Stomach smooth muscle (tissue), 2 donors: ENCODE results near the gene SLC25A25.

ENCODE experiments used
- H3K27ac ChIP-seq: one replicate; pipeline ENCODE4 v1.7.0; 2013; ENCODE audit warnings: mild to moderate bottlenecking, low read length, inconsistent platforms
- H3K27me3 ChIP-seq, 2 donors: one replicate each; pipeline ENCODE4 v1.7.0; 2013; ENCODE audit warnings: low read length in 2 of 2; ENCODE audit not compliant: insufficient read depth in 2 of 2, control insufficient read depth in 1 of 2
- H3K36me3 ChIP-seq, 2 donors: one replicate each; pipeline ENCODE4 v1.7.0; 2013; ENCODE audit warnings: low read length in 2 of 2; ENCODE audit not compliant: control insufficient read depth in 2 of 2, insufficient read depth in 2 of 2
- H3K4me1 ChIP-seq: one replicate; pipeline ENCODE4 v1.7.0; 2013; ENCODE audit warnings: low read length; ENCODE audit not compliant: control insufficient read depth, insufficient read depth
- H3K4me3 ChIP-seq, 2 donors: one replicate each; pipeline ENCODE4 v1.7.0; 2013; ENCODE audit warnings: low read length in 2 of 2
- H3K9ac ChIP-seq, 2 donors: one replicate each; pipeline ENCODE4 v1.7.0; 2013; ENCODE audit warnings: low read length in 2 of 2, mild to moderate bottlenecking in 1 of 2
- H3K9me3 ChIP-seq, 2 donors: one replicate each; pipeline ENCODE4 v1.7.0; 2013; ENCODE audit warnings: low read length in 2 of 2; ENCODE audit not compliant: control insufficient read depth in 2 of 2
- donor health status: healthy.
- donor health status: Pancreatic carcinoma.

SLC25A25 gene

GRCh38 chr9:128051932-128052709 lies 15.9 kb upstream of the SLC25A25 start:
- Histone ChIP-seq H3K4me1 (peaks cover 12% of the 10 kb centered on the region), H3K9me3 (no peaks in the 10 kb centered on the region), H3K36me3 (no peaks in the 10 kb centered on the region), H3K27ac (no peak overlapping the region), H3K9ac (no peak overlapping the region), H3K4me3 (no peak overlapping the region), H3K27me3 (no peaks in the 10 kb centered on the region)

- H3K36me3 ChIP-seq = no peaks in the 10 kb centered on the region
- no peak overlapping the region for H3K9ac ChIP-seq
- H3K4me3 ChIP-seq = no peak overlapping the region
- H3K27ac ChIP-seq = no peak overlapping the region
- peaks cover 18% of the 10 kb centered on the region for H3K4me1 ChIP-seq
- no peaks in the 10 kb centered on the region for H3K9me3 ChIP-seq
- H3K27me3 ChIP-seq = no peaks in the 10 kb centered on the region
Measured at GRCh38 chr9:128053560-128053959, 14.5 kb upstream of the SLC25A25 start.

- H3K9ac ChIP-seq = no peak overlapping the region
- H3K36me3 ChIP-seq = no peaks in the 10 kb centered on the region
- no peak overlapping the region for H3K27ac ChIP-seq
- no peaks in the 10 kb centered on the region for H3K27me3 ChIP-seq
- H3K4me1 ChIP-seq = peaks cover 18% of the 10 kb centered on the region
- H3K9me3 ChIP-seq = no peaks in the 10 kb centered on the region
- no peak overlapping the region for H3K4me3 ChIP-seq
Measured at GRCh38 chr9:128054087-128054486, 13.9 kb upstream of the SLC25A25 start.

- Histone ChIP-seq H3K4me1 (peaks cover 18% of the 10 kb centered on the region), H3K4me3 (peak overlapping the region in 1 of 2 donors; percentile 15), H3K27ac (no peak overlapping the region), H3K9ac (peak overlapping the region in 1 of 2 donors; percentile 13), H3K27me3 (no peaks in the 10 kb centered on the region), H3K36me3 (no peaks in the 10 kb centered on the region), H3K9me3 (no peaks in the 10 kb centered on the region)
Measured at GRCh38 chr9:128055344-128056040, 12.5 kb upstream of the SLC25A25 start.

GRCh38 chr9:128056086-128056485 lies 11.9 kb upstream of the SLC25A25 start:
- peak overlapping the region in 1 of 2 donors; percentile 15 for H3K4me3 ChIP-seq
- no peak overlapping the region for H3K27ac ChIP-seq
- H3K9me3 ChIP-seq = no peaks in the 10 kb centered on the region
- H3K9ac ChIP-seq = peak overlapping the region in 1 of 2 donors; percentile 13
- H3K36me3 ChIP-seq = no peaks in the 10 kb centered on the region
- H3K27me3 ChIP-seq = no peaks in the 10 kb centered on the region
- peaks cover 18% of the 10 kb centered on the region for H3K4me1 ChIP-seq

- Histone ChIP-seq H3K4me1 (peaks cover 21% of the 10 kb centered on the region), H3K27me3 (no peaks in the 10 kb centered on the region), H3K36me3 (peaks cover 0 to 4% of the 10 kb centered on the region in 2 donors), H3K27ac (no peak overlapping the region), H3K9ac (no peak overlapping the region), H3K9me3 (no peaks in the 10 kb centered on the region), H3K4me3 (no peak overlapping the region)
Measured at GRCh38 chr9:128056887-128057723, 10.9 kb upstream of the SLC25A25 start.

- Histone ChIP-seq H3K4me1 (peaks cover 21% of the 10 kb centered on the region), H3K9me3 (no peaks in the 10 kb centered on the region)
Measured at GRCh38 chr9:128057724-128058409, 10.2 kb upstream of the SLC25A25 start.

GRCh38 chr9:128059365-128059983 lies 8.6 kb upstream of the SLC25A25 start:
- no peak overlapping the region for H3K4me3 ChIP-seq
- H3K36me3 ChIP-seq = peaks cover 11 to 14% of the 10 kb centered on the region in 2 donors
- H3K9ac ChIP-seq = no peak overlapping the region
- H3K4me1 ChIP-seq = peaks cover 21% of the 10 kb centered on the region
- H3K27ac ChIP-seq = no peak overlapping the region
- no peaks in the 10 kb centered on the region for H3K9me3 ChIP-seq
- no peaks in the 10 kb centered on the region for H3K27me3 ChIP-seq

More at GRCh38 chr9:128057724-128058409, 10.2 kb upstream of the SLC25A25 start:
- Histone ChIP-seq H3K36me3 (peaks cover 3 to 11% of the 10 kb centered on the region in 2 donors), H3K27me3 (no peaks in the 10 kb centered on the region), H3K4me3 (no peak overlapping the region), H3K27ac (no peak overlapping the region), H3K9ac (no peak overlapping the region)

- Histone ChIP-seq H3K4me1 (peaks cover 21% of the 10 kb centered on the region), H3K36me3 (peaks cover 11 to 14% of the 10 kb centered on the region in 2 donors), H3K27me3 (no peaks in the 10 kb centered on the region), H3K27ac (peak overlapping the region; percentile 37), H3K4me3 (peak overlapping the region in 1 of 2 donors; percentile 8), H3K9me3 (no peaks in the 10 kb centered on the region), H3K9ac (no peak overlapping the region)
Measured at GRCh38 chr9:128061275-128061960, 6.6 kb upstream of the SLC25A25 start.
